HG03066 (cell line): ENCODE results near the gene GYPC.
A peak's percentile ranks its signal among the peaks of the same experiment; 100 is the strongest.
"Not testable (repeated sequence)": the region's sequence is repeated elsewhere in the genome, so short reads cannot be mapped to it uniquely, and the experiment has no call there.

ENCODE experiments used
- ATAC-seq: cut with Tn5 transposase; IDR thresholded peaks from one replicate; pipeline ENCODE4 v1.9.1; 2021; ENCODE audit warnings: low read depth; ENCODE audit not compliant: unreplicated experiment

The GYPC gene

DNA sequence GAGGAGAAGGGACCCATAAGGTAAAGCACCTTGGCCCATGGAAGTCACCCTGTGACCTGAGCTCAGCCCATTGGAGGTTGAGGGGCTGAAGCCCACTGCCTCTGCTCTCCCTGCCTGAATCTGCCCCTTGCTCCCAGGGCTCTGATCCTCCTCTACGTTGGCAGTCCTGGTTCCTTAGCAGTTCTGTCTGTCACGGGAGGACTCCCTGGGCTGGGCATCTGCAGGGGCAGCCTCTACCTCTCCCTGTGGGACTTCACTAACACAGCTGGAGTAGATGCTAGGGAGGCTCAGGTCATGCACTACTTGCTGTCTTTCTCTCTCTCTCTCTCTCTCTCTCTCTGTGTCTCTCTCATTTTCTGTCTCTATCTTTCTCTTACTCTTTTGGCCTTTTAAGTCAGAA lies 8.7 kb downstream of the GYPC start:
- ATAC-seq, result peak; percentile 45

DNA sequence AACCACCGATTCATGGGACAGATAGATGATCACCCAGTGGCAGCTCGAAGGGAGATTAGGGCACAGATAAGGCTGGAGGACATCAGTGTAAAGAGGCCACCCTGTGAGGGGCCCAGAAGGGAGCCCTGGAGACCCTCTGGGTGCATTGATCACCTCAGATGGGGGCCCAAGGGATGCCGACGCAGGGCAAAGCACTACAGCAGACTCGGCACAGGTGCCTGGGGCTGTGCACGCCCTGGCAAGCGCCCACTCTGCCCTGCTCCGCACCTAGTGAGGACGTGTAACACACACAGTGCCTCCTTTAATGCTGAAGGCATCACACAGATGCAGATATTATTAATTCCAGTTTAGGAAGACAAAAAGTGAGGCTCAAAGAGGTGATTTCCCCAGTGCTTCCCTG lies 9.5 kb downstream of the GYPC start:
- no peak for ATAC-seq

DNA sequence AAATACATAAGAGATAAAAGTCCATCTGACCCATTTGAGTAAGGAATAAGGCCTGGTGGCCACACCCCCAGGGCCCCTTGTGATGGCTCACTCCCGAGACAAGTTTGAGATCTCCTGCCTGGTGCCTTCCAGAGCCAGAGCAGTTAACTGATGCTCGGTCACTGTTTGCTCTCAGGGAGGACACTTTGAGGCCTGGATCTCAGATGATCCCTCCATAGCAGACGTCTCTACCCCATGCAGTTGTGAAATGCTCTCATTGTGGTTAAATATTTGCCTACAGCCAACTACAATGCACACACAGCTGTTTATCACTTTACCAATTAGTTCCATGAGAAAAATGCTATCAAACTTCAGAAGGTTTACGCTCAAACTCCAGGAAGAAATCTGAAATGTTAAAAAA lies 12.3 kb downstream of the GYPC start:
- ATAC-seq, result no peak

DNA sequence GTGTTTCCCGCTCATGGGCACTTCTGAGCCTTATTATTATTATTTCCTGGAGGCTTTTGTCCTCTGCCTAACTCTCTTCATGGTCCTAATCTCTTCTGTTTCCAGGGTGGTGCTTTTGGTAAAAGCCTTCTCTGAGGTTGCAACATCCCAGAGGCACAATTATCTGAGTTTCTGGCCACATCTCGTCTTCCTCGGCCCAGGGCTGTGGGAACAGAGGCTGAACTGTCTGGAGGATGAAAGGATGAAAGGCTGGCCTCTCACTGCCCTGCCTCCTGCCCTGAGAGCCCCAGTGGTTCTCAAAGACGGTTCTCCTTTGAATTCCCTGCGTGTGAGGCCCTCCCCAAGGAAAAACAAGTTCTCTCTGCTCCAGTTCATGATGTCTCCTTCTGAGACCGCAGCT lies 13.8 kb downstream of the GYPC start:
- ATAC-seq, result no peak

DNA sequence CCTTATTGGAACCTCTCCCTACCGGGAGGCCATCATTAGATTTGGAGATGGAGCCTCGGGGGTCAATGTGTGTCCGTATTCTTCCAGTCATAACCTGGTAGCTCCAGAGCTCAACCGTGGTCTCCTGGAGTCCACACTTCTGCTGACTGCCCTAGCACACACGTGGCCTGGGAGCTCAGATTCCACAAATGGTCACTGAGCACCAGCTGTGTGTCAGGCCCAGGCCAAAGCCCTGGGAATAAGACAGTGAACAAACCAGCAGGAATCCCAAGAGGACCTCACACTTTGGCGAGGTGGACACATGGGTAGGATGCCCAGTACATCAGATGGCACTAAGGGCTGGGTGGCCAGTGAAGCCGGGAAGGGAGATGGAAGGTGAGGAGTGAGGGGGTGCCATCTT lies 15.5 kb downstream of the GYPC start:
- no peak for ATAC-seq

DNA sequence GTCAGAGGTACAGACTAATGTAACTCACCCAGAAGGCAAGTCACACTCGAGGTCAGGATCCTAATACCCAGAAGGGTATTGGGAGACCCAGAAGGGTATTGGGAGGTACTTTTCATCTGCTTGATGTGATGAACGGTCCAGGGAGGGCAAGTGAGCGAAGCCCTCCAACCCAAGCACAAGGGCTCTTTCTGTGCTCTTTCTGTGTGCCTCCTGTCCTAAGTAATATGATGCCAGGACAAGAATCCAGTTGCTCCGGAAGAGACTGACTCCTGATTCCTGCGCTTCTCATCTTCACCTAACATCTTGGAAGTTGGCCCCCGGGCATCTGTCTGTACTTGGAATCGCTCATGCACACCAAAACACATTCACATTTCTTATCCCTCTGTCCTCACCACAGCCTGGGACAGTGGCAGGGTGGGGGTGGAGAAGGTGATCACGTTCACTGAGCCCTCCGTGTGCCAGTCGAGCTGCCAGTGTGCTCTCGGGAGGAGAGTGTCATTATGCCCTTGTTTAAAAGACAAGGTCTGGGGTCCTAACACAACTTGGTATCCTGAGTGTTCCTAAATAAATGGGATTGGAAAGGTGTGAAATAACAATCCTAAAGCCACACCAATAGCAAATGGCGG lies 17.1 kb downstream of the GYPC start:
- ATAC-seq, result no peak

DNA sequence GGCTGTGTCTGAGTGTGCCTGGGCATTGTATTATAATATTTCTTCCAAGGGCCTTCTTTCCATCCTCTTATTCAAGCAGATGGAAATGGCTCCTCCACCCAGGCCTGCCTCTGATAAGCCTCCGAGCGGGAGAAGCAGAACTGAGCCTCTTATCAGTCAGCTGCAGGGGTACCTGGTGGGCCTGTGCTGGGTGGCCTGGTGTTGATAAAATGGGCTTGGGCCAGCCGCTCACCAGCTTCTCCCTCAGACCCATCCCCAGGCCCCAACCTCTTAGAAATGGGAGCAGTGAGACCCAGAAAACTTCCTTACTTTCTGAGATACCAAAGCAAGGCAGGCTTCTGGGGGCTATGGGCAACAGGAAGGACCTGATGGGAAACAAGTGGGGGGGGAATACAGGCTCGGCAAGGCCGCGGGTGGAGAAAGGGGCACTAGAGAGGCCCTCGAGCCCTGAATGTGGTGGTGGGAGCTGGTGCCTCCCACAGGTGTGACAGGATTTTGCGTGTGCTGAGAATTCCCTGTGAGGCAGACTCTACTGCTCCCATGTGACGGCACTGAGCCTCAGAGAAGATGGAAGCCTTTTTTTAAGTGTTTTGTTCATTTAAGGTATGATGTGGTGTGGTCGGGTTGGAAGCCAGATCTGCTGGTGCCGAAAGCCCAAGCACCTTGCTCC lies 18.3 kb downstream of the GYPC start:
- ATAC-seq, result no peak

DNA sequence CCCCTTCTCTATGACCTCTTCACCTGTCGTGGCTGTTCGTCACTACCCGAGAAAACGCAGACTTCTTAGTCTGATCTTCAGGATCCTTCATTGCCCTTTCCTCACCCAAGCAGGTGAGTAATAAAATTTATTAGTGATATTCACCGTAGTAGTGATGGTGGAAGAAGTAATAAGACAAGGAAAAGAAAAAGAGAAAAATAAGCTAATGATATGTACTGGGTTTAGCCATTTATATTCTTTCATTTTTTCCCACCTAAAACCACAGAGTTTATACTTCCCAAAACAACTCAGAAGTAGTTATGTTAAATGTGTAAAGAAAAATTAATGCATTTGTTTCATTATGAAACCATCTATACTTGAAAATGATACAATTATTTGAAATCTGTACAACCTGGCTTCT lies 19.7 kb downstream of the GYPC start:
- no peak for ATAC-seq

DNA sequence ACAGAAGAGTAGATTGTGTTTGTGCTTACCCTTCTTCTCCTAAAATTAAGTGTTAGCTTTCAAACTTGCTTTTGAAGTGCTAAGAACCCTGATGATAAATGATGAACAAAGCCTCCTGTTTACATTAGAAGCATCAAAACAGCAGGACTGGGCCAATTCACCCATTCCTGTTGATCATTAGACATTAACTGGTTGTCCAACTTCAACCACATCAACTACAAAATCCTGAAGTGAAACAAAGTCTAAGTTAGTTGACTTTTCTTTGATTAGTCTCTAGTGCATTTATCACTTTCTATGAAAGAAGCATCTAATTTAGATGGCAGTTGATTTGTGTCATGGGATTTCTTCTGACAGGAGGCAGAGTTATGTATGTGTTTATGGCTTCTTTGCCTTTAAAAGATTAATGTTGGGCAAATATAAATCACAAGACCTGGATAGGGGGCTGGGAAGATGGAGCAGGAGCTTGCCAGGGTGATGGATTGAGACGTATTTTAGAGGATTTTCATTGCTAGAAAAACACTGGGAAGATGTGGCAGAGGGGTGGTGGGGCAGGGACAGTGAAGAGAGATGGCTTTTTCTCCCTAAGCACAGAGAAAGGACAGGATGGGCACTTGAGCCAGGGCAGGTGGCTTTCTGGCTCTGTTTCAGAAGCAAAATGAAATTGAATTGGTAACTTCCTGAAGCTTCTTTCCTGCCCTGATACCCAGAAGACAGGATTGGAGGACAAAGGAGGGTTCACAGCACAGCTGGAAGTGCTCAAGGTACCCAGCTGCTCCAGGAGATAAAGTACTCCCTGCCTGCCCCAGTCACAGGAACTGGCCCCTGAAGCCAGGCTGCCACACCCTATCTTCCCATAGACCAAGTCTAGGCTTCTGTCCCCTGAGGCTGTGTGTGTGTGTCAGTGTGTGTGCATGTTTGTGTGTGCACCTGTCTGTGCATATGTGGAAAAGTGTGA lies 20.5 kb downstream of the GYPC start:
- ATAC-seq, result no peak

DNA sequence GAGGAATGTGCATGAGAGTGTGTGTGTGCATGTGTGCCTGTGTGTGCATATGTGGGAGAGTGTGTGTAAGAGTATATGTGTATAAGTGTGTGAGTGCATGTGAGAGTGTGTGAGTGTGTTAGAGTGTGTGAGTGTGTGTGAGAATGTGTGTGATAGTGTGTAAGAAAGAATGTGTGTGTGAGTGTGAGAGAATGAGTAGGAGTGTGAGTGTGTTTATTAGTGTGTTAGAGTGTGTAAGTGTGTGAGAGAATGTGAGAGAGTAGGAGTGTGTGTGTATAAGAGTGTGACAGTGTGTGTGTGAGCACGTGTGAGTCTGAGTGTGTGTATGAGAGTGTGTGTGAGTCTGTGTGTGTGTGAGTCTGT lies 21.2 kb downstream of the GYPC start:
- ATAC-seq, result no peak

DNA sequence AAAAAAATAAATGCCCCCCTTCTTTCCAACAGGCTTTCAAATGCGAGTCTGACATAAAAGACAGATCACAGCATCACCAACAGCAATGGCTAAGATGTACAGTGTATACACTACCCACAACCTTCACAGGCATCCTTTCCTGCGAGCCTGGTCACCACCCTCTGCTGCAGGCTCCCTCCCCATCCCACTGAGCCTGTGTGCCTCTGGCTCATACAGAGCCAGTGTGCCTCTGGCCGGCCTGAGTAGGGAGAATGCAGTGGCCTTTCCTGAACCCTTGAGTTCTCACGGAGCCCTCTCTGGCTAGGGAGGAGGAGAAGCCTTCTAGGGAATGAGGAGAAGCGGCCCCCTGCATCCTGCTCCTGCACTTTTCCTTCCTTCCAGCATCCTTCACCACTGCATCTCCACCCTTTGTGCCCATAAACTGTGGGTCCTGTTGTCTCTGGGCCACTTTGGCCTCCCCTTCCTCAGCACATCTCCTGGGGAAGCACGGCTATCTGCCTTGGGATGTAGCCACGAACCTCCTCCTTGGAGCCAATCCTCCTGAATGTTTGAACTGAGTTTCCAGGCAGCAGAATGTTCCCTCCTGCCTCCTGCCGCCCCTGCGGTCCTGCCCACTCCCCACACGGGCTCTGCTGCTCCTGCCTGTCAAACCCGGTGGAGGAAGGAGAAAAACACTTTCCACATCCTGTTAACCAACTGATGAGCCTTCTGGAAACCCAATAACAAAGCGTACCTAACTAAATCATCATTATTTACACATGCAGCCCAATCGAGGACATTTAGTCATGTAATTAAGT lies 22.5 kb downstream of the GYPC start:
- ATAC-seq, result no peak

DNA sequence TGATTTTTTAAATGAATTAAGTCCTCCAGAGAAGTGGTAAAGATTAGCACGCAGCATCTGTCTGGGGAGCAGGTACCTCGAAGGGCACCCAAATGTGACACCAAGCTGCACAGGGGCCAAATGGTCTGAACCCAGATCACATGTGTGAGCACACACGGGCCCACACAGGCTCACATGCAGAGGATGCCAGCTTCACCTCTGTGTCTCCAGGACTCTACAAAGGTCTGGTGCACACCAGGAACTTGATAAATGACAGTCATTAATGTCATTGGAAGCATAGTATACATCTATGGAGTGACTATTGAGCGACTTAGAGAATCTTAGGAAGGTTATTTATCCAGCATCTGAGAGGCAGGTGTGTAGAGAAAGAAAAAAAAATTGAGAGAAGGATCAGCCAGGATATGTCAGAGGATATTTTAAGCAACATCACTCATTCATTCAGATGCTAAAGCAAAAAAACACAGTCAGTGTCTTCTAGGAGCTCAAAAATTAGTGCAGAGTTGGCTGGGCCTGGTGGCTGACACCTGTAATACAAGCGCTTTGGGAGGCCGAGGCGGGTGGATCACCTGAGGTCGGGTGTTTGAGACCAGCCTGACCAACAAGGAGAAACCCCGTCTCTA lies 23.2 kb downstream of the GYPC start:
- ATAC-seq, result no peak

DNA sequence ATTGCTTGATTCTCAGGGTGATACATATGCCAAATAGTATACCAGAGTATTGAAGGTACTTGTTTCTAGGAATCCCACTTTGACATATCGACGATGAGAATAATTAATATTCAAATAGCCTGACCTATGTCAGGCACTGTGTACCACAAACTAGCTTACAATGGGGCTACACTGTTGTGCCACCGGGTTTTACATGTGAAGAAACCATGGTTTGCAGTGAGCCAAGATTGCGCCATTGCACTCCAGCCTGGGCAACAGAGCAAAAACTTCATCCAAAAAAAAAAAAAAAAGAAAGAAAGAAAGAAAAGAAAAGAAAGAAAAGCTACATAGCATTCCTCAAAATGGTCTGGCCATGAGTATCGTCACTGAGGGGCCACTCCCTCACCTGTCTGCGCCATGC lies 25.5 kb downstream of the GYPC start:
- ATAC-seq, result no peak

DNA sequence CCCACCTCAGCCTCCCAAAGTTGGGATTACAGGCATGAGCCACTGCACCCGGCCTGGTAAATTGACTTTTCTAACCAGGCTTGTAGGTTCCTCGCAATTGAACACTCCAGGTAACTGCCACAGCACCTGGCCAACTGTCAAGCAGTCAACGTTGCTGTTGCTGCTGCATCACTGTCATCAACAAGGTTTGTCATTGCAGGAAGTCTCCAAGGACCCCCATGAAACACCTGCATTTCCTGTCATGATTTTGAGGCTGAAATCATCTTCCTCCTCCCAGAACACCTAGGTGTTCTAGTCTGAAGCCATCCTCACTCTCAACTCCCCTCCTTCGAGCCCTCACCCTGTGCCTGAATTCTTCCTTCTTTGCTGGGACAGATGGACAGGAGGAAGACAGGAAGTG lies 29.7 kb downstream of the GYPC start:
- no peak for ATAC-seq

DNA sequence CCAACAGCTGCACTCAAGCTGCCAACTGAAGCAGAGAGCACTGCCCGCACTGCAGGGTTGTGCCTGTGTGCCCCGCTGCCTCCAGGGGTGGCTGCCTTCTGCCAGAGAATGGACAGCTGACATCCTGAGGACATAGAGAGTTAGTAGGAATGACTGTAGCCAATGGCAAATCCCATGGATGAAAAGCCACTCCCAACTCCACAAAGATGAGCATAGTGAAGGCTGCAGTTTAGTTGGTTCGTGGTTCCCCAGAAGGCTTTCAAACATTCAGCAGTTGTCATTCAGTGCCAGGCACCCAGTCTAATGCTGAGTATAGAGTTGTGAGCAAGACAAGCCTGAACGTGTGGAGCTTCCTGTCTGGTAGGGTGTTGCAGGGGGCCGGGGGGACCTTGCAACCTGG lies 30.3 kb downstream of the GYPC start:
- no peak for ATAC-seq

DNA sequence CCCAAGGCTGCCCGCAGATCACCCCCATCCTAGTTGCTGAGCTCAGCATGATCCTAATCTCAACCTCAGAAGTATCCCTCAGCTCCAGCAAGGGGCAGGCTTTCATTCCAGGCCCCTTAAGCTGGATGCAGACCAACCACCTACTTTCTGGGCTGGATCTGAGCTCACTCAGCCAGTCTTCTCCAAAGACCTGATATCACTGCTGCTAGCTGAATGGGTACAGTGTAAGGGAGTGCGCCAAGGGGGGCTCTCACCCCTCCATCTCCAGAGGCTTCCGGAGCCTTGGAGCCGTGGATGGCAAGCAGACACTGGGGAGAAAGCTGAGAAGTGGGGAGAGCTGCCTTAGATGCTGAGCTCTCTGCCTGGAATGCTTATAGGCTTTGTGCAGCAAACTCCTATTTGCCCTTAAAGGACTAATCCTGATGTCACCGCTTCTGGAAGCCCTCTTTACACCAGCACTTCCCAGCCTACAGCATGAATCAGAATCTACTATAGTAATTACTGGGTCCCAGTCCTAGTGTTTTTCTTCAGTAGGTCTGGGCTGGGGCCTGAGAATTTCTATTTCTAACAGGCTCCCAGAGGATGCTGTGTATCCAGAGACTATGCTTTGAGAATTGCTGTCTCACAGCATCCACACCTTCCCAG lies 31.0 kb downstream of the GYPC start:
- ATAC-seq, result no peak

DNA sequence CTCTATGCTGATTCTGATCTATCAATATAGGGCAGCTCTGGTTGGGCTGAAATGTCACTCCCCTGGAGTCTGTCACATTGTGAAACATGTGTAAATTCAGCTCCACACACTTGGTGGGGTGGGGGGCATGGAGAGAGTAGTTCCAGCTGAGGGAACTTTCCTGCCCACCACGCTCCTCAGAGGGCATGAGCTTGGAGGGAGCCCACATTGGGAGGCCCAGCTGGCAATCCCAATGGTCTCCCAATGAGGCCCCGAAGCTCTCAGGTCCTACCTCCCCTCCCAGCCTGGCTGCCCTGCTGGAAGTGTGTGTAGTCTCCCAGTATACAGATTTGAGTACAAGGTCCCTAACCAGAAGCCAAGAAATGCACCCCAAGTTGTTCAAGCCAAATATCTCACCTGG lies 31.5 kb downstream of the GYPC start:
- ATAC-seq, result no peak

DNA sequence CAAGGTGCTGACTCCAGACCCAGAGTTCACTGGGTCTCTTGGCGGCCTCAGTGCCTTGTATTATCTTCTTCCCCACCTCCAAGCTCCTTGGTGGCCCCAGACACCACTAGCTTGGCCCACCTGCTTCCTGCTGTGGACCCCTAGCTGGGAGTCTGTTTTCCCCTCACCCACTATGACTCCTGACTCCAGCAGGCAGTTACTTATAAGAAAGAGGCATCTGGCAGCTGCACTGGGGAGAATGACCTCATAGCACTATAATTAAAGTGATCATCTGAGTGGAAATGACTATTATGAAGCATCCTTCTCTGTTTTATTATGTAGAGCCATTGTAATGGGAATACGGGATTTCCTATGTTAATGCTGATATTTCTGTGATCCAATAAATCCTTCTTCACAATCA lies 32.6 kb downstream of the GYPC start:
- ATAC-seq, result not testable (repeated sequence)

DNA sequence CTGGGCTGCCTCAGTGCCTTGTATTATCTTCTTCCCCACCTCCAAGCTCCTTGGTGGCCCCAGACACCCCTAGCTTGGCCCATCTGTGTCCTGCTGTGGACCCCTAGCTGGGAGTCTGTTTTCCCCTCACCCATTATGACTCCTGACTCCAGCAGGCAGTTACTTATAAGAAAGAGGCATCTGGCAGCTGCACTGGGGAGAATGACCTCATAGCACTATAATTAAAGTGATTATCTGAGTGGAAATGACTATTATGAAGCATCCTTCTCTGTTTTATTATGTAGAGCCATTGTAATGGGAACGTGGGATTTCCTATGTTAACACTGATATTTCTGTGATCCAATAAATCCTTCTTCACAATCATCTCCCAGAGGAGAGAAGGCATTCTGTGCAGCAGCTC lies 36.3 kb downstream of the GYPC start:
- ATAC-seq, result not testable (repeated sequence)
